DMS 273 (cell line): ENCODE results near the gene BANK1.

ENCODE experiments used
- DNase-seq: peaks from one replicate; lab custom pipeline; 2025; ENCODE audit not compliant: unreplicated experiment; lab: John Stamatoyannopoulos, UW

Gene BANK1

DNA sequence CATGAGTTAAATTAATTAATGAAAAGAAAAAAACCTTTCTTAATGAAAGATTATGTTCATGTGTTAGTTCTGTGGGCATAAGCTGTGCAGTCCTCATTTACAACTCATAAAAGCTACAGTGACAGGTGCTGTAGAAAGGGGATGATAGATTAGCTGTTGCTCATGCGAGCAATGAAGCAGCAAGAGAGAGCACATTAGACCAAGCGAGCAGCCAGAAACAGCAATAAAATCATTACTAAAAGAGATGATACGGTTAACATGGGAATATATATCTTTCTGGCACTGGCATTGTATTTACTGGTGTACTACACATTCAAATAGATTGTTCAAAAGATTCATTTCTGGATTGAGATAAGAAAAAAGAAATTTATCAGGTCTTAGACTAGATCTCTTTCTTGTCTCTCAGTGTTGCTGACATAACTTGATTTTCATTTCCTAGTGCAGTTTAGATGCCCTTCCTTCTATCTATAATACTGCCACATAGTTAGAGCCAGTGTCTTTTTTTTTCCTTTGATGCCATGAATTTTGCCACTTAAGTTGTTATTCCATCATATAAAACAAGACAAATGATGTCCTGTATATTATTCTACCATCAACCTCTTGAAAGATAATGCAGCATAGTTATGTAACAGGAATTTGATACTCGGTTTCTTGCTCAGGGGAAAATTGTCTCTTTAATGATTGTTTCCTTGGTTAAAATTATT, 164.6 kb downstream of the BANK1 start:
- peak; percentile 51 for DNase-seq

DNA sequence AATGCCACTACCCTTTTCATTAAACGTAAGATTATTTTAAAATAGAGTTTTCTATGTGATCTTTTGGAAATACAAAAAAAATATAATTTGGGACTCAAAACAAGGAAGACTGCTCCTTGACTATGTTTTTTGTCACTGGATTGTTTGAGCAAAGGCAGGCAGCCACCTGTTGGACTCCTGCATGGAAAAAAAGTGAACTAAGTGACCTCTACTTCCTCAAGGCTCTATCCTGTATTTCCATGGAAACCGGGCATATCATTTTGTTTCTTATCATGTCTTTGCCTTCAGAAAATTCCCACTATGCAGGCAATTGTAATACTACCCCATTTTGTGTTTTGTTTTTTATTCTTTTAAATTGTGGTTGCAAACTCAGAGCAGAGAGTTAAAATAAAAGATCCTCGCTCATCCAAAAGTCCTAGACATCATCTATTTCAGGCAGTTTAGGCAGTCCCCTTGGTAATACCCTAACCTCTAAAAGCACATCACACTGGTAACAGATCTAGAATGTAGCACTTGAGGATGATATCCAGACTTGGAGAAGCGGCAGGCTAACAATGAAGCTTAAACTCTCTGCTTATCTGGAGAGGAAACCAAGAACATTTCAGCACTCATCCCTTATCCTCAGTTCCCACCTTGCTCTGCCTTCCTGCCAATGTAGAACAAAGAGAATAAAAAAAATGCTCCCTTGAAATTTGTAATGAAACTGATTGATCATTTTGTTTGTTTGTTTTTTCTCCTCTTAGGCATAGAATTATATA, 165.7 kb downstream of the BANK1 start:
- no peak for DNase-seq

DNA sequence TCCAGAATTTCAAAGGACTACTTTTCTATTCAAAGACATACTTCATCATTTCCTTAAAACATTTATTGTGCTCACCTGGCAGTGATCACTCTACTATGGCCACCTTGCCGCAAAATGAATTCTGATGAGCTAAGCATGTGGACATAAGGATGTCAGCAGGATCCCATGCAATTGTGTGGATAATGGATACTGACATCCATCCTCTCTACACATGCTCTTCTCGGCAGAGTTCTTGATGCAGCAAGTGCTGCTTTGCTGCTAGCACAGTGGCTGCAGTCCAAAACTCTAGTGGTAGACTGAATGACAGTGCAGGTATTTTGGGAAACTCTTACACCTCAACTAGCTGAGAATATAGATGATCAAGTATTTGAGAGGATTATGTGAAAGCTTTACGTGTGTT, 168.0 kb downstream of the BANK1 start:
- peak; percentile 65 for DNase-seq

DNA sequence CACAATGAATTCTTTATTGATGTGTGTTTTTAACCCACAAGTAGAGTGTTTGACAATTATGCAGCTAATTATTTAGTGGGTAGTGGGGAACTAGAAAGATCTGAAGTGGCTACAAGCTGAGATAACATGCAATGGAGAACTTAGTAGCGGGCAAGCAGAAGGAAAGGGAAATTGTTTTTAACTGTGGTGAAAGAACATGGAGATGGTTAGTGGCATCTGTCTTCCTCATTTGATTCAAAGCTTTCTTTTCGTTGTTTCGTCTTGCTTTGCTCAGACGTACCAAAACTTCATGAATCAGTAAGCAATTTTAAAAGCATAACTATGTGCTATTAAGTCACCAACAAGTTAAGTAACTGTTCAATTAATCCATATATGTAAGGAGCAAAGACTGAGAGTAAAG, 169.9 kb downstream of the BANK1 start:
- DNase-seq, result no peak

- peak; percentile 49 for DNase-seq
Observed at GRCh38 chr4:101961144-101961543, 170.6 kb downstream of the BANK1 start.

DNA sequence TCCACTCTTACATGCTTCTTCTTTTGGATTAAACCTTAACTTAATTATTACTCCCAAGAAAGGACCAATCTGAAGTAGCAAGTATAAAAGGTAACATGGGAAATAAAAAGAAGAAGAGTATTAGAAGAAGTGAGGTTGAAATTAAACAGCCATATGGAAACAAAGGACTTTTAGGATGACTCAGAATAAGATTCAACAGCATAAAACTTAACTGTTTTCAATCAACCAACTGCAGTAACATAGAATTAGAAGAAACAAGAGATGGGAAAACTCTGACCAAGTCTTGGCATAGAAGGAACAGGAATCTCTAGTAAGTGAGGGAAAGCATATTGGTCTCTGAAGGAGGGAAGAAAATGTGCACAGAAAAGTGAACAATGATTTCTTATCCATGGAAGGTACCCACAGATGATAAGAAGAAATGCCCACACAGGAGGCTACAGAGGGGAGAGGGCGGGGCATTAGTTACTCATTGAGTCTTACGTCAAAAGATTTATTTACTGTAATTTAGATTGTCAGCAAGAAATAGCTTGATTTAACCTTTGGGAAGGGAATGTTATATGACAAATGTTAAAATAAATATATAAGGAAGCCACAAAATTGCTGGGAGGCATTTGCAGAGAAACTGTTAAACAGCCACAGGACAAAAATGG, 177.3 kb downstream of the BANK1 start:
- DNase-seq, result no peak

DNA sequence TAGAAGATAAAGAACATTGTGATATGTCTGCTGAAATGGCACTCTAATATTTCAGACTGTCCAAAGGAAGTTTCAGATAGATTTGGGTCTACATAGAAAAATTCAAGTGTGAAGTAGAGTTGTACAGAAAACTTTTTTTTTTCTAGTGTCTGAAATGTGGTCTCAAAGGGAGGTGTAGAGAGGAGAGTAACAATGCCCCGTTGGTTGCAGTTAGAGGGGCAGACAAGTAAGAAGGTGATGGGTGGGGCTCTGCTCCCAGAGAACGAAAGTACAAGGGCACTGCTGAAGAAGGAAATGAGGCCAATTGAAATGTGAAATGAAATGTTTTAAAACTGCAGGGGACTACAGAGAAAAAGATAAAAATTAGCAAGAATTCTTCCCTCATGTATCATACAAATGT, 177.8 kb downstream of the BANK1 start:
- no peak for DNase-seq

- DNase-seq, result no peak
Observed at GRCh38 chr4:101969965-101970364, 179.4 kb downstream of the BANK1 start.

DNA sequence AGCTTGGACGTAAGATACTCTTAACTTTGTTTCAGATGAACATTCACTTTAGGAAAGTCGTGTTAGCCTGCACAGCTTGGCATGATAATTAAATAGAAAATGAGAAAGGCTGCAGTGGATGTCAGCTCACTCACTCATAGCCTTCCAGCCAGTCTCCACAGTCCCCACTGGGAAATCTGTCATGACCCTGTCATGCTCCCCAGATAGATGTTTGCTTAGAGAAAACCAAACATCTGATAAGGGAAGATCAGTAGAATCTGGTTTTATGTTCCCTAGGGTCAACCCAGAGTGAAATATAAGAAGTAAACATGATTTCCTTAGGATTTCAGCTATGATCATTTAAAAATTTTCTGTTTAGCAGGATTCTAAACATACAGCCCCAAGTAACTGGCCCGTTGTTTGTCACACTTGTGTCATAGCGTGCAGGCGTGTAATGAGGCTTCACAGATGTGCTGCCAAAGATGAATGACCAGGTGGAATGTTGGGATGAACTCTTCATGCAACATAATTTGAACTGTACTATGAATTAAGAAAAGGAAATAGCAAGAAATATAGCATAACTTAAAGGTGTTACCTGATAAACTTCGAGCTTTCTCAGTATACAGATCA, 180.1 kb downstream of the BANK1 start:
- peak; percentile 15 for DNase-seq

DNA sequence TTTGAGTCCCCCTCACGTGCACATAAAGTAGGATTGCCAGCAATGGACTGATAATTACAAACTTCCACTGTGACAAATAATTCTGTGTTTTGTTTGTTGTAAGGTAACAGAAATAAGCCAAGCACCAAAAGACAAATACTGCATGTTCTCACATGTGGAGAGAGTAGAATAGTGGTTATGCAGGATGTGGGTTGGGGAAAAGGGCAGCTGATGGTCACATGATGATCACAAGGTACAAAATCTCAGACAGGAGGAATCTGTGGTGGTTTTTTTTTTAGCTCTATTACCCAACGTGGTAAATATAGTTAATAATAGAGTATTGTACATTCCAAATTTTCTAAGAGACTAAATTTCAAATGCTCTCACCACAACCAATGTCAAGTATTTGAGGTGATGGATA, 182.3 kb downstream of the BANK1 start:
- no peak for DNase-seq

- DNase-seq, result no peak
Observed at GRCh38 chr4:101973361-101973760, 182.8 kb downstream of the BANK1 start.

GRCh38 chr4:101977076-101977475, 186.5 kb downstream of the BANK1 start:
- DNase-seq, result peak; percentile 66

DNA sequence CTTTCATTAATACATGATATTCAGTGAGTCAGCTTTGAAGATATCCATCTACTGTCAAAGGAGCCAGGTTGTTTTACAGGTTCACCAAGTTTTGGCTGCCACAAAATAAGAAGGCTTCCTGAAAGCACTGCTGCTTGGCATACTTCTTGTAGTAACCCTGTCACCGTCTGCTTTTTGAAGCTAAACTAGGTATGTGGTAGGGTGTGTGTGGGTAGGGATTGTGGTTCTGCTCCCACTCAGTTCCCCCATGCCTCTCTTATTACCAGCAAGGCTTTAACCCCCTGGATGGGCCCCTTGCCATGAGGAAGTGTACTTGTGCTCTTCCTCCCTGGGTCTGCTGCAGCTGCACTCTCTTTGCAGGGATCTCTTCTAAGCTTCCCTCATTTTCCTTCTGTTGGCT, 191.2 kb downstream of the BANK1 start:
- peak; percentile 30 for DNase-seq

- DNase-seq, result no peak
Observed at GRCh38 chr4:101983835-101984234, 193.3 kb downstream of the BANK1 start.

- DNase-seq, result no peak
Observed at GRCh38 chr4:101987623-101988243, 197.2 kb downstream of the BANK1 start.

- no peak for DNase-seq
Observed at GRCh38 chr4:101989551-101989950, 199.0 kb downstream of the BANK1 start.

- DNase-seq, result no peak
Observed at GRCh38 chr4:101992446-101992845, 201.9 kb downstream of the BANK1 start.

DNA sequence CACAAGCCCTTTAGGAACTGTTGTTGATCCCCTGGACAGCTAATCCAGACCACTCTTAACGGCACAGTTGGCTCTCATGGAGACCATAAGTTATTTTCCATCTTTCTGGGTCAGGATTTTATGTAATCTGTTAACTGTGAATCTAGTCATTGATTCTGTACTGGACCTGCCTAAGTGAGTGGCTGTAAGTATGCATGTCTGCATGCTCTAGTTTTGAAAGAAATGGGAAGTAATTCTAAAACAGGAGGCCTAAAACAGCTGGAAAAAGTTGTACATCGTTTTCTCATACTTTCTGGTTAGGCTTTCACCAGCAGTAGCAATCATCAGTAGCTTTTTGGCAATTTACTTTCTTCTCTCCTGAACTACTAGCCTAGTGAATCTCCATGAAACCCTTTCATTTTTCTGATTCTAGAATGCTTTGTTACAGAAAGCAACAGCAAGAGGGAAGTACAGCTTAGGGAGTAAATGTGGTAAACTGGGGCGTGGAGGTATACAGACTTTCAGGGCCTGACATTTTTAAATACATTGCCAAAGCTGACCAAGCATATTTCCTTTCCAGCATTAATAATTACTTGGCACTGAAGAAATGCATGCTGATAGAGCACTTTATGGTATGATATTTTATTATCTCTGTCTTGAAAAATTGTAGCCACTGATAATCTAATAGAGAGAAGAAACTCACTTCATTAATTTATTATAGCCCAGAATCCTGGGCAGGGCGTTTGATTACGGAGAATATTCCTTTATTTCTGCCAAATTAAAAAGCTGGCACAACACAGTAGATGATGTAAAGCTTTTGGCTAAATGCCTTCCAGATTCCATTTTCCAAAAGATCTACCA, 202.7 kb downstream of the BANK1 start:
- DNase-seq, result no peak

GRCh38 chr4:101993842-101994775, 203.6 kb downstream of the BANK1 start:
- peak; percentile 12 for DNase-seq
